HS-5 (cell line): Measurements from ENCODE around the gene TAS1R3.

Source experiments
- DNase-seq: peaks from one replicate; pipeline ENCODE4 v3.0.0-alpha.2; 2012; ENCODE audit warnings: low read depth

Gene TAS1R3

DNA sequence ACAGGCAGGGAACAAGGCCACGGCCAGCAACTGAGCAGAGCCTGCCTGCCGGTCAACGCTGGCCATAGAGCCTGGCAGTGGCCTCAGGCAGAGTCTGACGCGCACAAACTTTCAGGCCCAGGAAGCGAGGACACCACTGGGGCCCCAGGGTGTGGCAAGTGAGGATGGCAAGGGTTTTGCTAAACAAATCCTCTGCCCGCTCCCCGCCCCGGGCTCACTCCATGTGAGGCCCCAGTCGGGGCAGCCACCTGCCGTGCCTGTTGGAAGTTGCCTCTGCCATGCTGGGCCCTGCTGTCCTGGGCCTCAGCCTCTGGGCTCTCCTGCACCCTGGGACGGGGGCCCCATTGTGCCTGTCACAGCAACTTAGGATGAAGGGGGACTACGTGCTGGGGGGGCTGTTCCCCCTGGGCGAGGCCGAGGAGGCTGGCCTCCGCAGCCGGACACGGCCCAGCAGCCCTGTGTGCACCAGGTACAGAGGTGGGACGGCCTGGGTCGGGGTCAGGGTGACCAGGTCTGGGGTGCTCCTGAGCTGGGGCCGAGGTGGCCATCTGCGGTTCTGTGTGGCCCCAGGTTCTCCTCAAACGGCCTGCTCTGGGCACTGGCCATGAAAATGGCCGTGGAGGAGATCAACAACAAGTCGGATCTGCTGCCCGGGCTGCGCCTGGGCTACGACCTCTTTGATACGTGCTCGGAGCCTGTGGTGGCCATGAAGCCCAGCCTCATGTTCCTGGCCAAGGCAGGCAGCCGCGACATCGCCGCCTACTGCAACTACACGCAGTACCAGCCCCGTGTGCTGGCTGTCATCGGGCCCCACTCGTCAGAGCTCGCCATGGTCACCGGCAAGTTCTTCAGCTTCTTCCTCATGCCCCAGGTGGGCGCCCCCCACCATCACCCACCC is at the start of gene TAS1R3:
TSS of gene TAS1R3 (plus strand) at position 213 of the 898 bp plus-strand sequence. CDS start at position 279, 66 bp downstream.
- no peak for DNase-seq

DNA sequence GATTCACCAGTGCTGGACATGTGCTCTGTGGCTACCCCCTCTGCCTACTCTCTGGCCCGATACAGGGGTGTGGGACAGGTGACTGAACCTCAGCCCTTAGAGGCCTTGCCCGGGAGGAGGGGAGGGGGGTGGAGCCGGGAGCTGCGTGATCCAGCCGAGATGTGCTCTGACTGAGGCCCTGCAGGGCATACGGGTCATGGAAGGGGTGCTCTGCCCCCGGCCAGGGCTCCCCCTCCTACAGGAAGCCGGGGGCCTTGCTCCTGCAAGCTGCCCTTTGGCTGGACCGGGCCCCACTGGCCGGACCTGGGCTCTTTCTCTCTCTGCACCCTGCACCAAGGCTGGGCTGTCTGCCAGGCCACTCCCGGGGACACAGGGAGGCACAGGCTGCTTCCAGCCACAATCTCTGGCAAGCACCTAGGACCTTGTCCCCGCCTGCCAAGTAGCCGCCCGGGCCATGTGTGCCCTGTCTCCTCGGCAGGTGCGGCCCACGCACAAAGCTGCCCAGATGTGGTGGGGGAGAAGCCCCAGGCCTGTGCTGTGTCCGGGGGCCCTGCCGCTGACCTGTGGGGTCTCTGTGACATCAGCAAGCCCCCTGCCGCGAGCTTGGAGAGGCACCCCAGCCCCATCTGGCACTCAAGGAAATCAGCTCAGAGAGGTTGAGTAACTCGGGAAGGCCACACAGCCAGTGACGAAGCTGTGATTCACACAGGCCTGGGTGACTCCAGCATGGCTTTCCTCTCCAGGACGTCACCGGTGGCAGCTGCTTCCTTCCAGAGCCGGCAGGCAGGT is 49.4 kb upstream of the TAS1R3 start:
- DNase-seq: no peak

DNA sequence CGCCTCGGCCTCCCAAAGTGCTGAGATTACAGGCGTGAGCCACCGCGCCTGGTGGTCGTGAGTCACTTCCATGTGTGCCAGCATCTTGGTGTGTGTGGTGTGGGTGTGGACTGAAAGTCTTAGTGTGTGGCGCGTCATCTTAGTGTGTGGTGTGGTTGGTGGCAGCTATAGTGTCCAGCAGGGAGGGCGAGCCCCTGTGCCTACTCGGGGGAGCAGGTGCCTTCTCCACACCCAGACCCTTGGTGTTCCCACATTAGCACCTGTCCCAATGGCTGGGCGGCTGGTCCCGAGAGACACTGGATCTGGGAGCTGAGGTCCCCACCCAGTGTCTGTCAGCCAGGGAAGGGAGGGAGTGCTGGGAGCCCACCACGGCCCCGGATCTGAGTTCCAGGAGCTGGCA is 48.1 kb upstream of the TAS1R3 start:
- DNase-seq: no peak

DNA sequence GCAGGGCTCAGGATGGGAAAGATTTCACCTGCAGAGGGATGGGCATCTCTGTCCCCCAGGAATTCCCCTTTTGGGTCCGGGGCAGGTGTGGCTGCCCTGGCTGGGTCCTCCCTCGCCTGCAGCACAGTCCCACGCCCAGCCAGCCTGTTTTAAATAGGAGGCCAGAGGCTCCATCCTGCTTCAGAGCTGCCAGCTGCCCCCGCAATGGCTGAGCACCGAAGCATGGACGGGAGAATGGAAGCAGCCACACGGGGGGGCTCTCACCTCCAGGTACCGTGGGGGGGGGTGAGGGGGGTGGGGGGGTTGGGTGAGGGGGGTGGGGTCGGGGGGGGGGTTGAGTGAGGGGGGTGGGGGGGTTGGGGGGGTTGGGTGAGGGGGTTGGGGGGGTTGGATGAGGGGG is 47.3 kb upstream of the TAS1R3 start:
- no peak for DNase-seq

DNA sequence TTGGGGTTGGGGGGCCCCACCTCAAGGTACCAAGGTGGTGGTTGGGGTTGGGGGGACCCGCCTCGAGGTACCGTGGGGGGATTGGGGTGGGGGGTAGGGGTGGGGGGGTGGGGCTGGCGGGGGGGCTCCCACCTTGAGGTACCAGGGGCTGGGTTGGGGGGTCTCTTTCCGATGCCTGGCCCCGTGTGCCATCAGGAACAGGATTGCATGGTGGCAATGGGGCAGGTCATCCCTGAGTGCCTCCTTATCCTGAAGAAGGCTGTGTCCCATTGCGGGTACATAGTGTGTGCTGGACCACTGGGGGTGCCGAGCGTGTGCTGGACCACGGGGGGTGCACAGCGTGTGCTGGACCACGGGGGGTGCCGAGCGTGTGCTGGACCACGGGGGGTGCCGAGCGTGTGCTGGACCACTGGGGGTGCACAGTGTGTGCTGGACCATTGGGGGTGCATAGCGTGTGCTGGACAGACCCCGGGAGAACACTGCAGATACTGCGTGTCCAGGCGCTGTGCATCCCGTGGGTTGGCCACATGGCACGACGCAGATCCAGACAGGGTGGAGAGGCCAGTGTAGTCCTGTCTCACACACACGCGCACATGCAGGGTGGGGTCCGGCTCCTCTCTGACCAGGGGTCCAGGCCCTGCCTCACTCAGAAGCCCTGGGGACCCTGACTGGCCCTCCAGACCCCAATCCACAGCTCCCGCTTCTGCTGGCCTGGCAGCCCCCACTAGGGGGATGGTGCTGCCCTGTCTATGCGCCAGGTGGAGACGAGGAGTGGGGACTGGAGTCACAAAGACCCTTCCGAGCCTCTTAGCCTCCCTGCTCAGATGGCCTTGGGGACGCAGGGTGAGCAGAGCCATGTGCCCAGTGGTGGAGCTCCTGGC is 46.6 kb upstream of the TAS1R3 start:
- no peak for DNase-seq

DNA sequence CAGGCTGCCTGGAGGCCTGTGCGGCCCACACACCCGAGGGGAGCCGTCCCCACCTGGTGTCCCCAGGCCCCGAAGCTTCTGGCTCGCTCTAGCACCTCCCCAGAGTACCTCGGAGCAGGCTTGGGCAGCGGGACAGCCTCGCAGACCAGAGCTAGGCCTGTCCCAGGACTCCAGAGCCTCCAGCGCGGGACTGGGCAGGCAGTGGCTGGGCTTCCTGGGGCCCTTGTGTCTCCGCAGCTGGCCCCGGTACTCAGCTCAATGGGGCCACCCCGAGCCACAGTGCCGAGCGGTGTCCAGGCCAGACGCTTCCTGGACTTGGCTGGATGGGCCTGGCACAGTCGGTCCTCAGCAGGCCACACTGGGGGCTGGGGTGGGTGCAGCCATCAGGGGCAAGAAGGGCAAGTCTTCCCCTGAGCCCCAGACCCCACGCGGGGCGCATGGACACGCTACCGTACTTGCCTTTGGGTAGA is 45.9 kb upstream of the TAS1R3 start:
- no peak for DNase-seq

DNA sequence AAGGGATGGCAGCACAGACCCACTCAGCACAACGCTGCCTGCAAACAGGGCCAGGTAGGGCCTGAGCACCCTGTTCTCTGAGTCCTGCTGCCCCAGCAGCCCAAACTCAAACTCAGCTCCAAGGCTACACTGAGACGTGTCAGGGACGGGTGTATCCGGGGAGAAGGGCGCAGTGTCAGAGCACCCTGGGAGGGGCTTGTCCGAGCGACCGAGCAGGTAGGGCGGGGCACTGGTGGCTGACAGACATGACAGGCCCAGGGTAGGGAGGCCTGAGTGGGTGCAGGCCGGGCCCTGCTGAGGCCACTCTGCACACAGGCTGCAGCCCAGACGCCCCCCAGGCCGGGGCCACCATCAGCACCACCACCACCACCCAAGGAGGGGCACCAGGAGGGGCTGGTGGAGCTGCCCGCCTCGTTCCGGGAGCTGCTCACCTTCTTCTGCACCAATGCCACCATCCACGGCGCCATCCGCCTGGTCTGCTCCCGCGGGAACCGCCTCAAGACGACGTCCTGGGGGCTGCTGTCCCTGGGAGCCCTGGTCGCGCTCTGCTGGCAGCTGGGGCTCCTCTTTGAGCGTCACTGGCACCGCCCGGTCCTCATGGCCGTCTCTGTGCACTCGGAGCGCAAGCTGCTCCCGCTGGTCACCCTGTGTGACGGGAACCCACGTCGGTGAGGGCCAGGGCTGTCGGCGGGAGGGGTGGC is 45.3 kb upstream of the TAS1R3 start:
- DNase-seq: no peak

DNA sequence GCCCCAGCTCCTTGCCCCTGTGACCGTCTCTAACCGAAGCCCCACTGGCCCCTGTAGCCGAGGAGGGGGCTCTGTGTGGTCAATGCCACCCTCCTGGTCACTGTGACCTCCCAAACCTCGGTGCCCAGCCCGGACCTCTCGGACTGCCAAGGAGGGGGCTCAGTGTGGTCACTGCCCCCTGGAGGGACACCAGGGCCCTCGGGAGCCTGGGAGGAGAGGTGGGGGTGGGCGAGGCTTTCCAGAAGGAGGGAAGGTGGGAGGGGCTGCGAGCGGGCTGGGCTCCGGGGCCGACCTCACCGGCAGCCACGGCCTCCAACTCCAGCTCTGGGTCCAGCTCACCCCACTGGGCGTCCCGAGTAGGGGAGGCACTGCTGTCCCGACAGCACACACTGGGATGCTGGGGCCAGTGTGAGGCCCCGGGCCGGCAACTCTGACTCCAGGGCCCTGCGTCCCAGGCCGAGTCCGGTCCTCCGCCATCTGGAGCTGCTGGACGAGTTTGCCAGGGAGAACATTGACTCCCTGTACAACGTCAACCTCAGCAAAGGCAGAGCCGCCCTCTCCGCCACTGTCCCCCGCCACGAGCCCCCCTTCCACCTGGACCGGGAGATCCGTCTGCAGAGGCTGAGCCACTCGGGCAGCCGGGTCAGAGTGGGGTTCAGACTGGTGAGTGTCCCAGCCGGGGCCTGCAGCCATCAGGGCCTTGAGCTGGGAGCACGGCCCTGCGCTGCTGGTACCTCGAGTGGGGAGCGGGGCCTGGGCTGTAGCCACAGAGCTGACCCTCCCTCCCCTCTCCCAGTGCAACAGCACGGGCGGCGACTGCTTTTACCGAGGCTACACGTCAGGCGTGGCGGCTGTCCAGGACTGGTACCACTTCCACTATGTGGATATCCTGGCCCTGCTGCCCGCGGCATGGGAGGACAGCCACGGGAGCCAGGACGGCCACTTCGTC is 44.5 kb upstream of the TAS1R3 start:
- DNase-seq: no peak

DNA sequence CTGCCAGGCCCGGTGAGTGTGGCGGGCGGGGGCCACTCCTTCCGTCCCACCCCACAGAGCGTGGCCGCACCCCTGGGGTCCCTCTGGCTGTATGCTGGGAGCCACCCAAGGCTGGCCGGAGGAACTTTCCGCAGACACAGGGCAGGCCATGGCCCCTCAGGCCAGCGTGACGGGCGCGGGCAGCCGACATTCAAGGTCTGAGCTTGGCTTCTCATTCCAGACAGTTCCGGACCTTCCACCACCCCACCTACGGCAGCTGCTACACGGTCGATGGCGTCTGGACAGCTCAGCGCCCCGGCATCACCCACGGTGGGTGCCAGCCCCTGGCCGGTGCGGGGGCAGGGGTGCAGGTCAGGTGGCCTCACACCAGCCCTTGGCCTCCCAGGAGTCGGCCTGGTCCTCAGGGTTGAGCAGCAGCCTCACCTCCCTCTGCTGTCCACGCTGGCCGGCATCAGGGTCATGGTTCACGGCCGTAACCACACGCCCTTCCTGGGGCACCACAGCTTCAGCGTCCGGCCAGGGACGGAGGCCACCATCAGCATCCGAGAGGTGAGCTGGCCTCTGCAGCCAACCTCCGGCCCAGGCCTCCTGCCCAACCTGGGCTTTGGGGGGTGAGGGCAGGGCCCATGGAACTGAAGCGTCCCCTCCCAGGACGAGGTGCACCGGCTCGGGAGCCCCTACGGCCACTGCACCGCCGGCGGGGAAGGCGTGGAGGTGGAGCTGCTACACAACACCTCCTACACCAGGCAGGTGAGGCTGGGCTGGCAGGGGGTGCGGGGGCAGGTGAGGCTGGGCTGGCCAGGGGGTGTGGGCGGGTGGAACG is 43.6 kb upstream of the TAS1R3 start:
- DNase-seq: no peak

DNA sequence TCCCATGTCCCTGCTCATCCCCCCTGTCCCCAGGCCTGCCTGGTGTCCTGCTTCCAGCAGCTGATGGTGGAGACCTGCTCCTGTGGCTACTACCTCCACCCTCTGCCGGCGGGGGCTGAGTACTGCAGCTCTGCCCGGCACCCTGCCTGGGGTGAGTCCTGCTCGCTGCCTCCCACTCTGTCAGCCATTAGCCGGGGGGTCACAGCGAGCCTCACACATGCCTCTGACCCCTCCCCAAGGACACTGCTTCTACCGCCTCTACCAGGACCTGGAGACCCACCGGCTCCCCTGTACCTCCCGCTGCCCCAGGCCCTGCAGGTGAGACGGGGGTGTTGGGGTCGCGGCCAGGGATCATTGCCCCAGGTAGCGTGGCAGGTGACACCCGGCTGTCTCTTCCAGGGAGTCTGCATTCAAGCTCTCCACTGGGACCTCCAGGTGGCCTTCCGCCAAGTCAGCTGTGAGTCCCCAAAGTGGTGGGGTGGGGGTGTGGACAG is 40.8 kb upstream of the TAS1R3 start:
- DNase-seq: no peak

DNA sequence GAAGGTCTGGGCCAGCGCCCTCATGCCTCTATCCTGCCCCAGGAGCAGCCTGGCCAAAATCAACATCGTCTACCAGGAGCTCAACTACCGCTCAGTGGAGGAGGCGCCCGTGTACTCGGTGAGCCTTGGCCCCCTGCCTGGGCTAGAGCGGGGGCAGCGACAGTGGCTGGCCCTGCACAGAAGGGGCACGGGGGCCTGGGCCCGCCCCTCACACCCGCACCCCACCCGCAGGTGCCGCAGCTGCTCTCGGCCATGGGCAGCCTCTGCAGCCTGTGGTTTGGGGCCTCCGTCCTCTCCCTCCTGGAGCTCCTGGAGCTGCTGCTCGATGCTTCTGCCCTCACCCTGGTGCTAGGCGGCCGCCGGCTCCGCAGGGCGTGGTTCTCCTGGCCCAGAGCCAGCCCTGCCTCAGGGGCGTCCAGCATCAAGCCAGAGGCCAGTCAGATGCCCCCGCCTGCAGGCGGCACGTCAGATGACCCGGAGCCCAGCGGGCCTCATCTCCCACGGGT is 40.0 kb upstream of the TAS1R3 start:
- no peak for DNase-seq

DNA sequence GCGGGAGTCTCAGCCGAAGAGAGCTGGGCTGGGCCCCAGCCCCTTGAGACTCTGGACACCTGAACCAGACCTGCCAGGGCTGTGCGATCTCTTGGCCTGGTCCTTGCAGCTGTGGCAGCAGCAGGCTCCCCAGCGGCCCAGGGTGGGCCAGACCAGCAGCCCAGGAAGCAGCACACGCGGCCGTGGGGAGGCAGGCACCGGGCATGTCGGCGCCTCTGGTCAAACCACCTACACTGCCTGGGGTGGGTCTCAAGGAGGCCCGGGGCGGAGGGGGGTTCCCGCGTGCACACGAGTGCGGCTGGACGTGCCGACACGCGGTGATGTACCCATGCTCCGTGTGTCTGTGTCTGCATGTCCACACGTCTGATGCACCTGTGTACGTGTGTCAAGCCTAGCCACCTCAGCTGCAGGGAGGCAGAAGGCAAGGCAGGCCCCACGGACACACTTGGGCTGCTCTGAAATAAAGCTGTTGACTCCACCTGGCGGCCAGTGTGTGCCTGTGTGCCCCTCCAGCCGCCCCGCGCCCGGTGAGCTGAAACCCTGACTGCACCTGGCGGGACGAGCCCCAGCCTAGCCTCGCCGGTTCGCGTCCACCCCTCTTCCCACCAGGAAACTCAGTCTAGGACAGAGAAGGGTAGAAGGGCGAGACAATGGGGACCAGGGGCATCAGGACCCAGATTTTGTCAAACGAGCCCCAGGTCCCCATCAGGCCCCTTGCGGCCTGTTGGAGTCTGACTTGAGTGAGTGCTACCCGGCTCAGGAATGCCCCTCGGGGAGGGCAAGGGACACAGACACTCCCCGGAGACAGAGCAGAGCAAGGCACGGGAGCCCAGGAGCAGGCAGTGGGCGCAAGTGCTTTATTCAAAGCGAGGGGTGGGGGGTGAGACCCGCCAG is 39.3 kb upstream of the TAS1R3 start:
- DNase-seq: no peak

DNA sequence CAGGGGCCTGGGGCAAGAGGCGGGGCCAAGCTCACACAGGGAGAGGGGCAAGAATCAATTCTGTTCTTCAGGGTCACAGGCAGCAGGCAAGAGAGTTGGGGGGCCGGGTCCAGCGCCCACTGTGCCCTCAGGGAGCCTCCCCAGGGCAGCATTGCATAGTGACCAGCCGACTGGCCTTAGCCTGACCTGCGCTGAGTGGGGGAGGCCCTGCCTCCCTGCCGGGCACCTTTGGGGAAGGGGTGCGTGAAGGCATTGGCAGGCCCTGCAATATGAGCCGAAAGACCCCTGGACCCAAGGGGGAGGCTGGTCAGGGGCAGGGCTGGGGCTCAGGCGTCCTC is 38.7 kb upstream of the TAS1R3 start:
- no peak for DNase-seq

DNA sequence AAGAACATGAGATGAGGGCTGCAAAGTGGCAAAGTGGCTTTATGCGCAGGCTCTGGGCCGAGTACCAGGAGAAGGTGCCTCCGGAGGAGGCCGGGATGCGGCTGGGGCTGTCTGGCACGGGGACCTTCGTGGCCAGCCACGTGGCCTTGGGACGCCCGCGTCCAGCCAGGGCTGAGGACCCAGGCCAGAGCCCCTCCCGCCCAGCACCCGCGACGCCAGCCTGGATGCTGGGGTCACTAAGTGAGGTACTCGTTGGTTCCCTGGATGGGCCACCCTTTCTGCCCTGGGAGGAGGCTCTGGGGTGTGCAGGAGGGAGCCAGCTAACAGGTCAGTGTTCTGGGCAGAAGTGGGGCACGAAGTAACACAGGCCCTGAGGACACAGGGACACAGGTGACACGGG is 38.2 kb upstream of the TAS1R3 start:
- DNase-seq: no peak

DNA sequence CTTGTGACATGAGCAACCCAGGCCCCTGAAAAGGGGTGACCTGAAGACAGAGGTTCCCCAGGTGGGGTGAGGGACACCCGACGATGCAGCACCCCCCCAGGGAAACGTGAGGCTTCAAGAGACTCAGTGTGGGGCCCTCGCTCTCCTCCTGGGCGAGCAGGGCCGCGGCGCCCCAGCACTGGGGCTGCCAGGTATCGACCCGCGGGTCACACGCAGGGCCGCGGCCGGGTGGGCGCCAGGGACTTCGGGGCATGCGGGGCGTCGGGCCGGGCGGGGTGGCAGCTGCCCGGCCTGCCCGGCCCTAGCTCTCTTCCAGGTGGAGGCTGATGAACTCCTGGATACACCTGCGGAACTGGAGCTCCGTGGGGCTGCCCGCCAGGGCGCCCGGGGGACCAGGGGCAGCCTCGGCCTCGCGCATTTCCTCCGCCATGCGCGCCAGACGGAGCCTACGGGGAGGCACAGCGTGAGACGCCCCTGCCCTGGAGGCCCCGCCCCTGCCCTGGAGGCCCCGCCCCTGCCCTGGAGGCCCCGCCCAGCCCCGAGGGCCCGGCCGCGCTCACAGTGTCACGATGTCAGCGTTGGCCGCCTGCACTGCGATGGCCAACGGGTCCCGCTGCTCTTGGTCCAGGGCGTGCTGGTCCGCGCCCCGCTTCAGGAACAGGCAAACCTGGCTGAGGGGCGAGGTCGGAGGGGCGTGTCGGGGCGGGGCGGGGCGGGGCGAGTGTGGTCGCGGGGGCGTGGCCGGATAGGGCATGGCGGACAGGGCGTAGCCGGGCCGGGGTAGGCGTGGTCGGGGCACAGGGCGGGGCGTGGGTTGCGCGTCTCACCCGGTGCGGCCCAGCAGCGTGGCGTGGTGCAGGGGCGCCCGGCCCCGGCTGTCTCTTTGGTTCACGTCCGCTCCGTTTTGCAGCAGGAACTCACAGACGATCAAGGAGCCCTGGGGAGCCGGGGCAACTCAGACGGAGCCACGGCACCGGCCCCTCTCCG is 37.5 kb upstream of the TAS1R3 start:
- DNase-seq: no peak

DNA sequence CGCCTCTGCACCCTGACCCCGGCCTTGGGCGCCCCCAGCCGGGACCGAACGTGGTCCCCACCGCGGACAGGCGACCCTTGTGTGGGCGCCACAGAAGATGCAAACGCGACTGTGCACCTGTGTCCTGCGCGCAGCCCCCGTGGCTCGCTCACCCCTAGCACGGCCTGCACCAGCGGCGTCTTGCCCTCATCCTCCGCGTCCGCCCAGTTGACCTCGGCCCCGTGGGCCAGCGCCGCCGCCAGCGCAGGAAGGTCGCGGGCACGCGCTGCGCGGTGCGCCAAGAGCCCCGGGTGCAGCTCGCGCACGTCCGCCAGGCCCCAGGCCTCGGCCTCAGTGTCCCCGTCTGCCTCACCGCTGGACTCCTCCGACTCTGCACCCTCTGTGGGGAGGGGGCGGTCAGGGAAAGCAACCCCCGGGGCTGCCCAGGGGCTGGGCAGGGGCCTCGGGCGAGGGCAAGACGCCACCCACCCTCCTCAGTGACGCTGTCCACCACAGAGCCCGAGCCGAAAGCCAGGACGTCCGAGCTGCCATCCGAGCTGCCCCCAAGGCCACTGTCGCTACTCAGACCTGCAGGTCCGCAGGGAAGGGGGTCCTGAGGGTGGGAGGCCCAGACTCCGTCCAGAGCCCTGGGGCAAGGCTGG is 36.7 kb upstream of the TAS1R3 start:
- DNase-seq: no peak
